Fibroblast of lung (primary cell): Measurements from ENCODE around the gene CBR3. TPM values are rescaled to one million over a fixed set of nuclear protein-coding genes. Genes with fewer than 3 reads are reported as not detected.

Source experiments
- DNase-seq, 2 donors: peaks; one replicate each; pipeline versions ENCODE4 v3.0.0 to v3.0.0-alpha.2; 2010; ENCODE audit warnings: low read depth in 2 of 2
- H2AFZ ChIP-seq: 2 replicates; pipeline ENCODE4 v1.5.1; 2012; ENCODE audit warnings: low read length, control low read depth, inconsistent platforms
- H3K27ac ChIP-seq: 2 replicates; pipeline ENCODE4 v1.5.1; 2011; ENCODE audit warnings: low read length, control low read depth; ENCODE audit not compliant: insufficient read depth
- H3K27me3 ChIP-seq: 2 replicates; pipeline ENCODE4 v1.5.1; 2011; ENCODE audit warnings: mild to moderate bottlenecking, low read length; ENCODE audit not compliant: control insufficient read depth, insufficient read depth
- H3K36me3 ChIP-seq: 2 replicates; pipeline ENCODE4 v1.5.1; 2011; ENCODE audit warnings: low read length; ENCODE audit not compliant: control insufficient read depth, insufficient read depth
- H3K4me1 ChIP-seq: 2 replicates; pipeline ENCODE4 v1.5.1; 2011; ENCODE audit warnings: low read length; ENCODE audit not compliant: control insufficient read depth, insufficient read depth; ENCODE audit errors: extremely low read depth
- H3K4me2 ChIP-seq: 2 replicates; pipeline ENCODE4 v1.5.1; 2011; ENCODE audit warnings: low read length, control low read depth; ENCODE audit not compliant: insufficient read depth; ENCODE audit errors: extremely low read depth
- H3K4me3 ChIP-seq, 4 experiments: fragments of 200-600 bp in 1 of 4; sonication (generic) in 1 of 4; replicated peaks in 1 of 4; 2 replicates each; pipeline ENCODE4 v1.5.1; 2011 to 2016; ENCODE audit warnings: low read length in 4 of 4, low read depth in 3 of 4, mild to moderate bottlenecking in 3 of 4, control low read depth in 2 of 4, inconsistent platforms in 1 of 4, mixed read lengths in 1 of 4; ENCODE audit not compliant: insufficient read depth in 1 of 4; ENCODE audit errors: control extremely low read depth in 1 of 4
- H3K79me2 ChIP-seq: 2 replicates; pipeline ENCODE4 v1.5.1; 2012; ENCODE audit warnings: mild to moderate bottlenecking, low read length, inconsistent platforms; ENCODE audit not compliant: control insufficient read depth, insufficient read depth
- H3K9ac ChIP-seq: 2 replicates; pipeline ENCODE4 v1.5.1; 2011; ENCODE audit warnings: mild to moderate bottlenecking, low read length, control low read depth; ENCODE audit not compliant: insufficient read depth
- H3K9me3 ChIP-seq: 2 replicates; pipeline ENCODE4 v1.5.1; 2012; ENCODE audit warnings: low read depth, low read length; ENCODE audit not compliant: control insufficient read depth, insufficient read depth
- H4K20me1 ChIP-seq: 2 replicates; pipeline ENCODE4 v1.5.1; 2011; ENCODE audit warnings: low read length; ENCODE audit not compliant: control insufficient read depth, insufficient read depth; ENCODE audit errors: extremely low read depth
- CTCF ChIP-seq, 2 donors: IDR thresholded peaks in 1 of 2; conservative IDR thresholded peaks in 1 of 2; 1 replicate in 1 of 2; 2 replicates in 1 of 2; pipeline ENCODE4 v1.5.1; 2011 to 2012; ENCODE audit warnings: low read length in 2 of 2, control low read depth in 1 of 2, inconsistent platforms in 1 of 2, low read depth in 1 of 2, mild to moderate bottlenecking in 1 of 2
- EZH2 ChIP-seq: IDR thresholded peaks from 2 replicates; pipeline ENCODE4 v1.5.1; 2012; ENCODE audit warnings: low read length, control low read depth, mild to moderate bottlenecking; ENCODE audit errors: missing control alignments
- polyA plus RNA-seq, 2 donors: library from polyadenylated mRNA; depleted of rRNA in 1 of 2; stranded (reverse) in 1 of 2; unstranded in 1 of 2; fragments of >200 nt; gene quantifications; 2 replicates each; pipeline ENCODE4 v1.2.1, GENCODE V29; 2011 to 2012; ENCODE audit warnings: missing spikeins in 1 of 2
- total RNA-seq: library from RNA; depleted of rRNA; stranded (reverse); fragments of >200 nt; gene quantifications from 2 replicates; pipeline ENCODE4 v1.2.1, GENCODE V29; 2014

CBR3 gene
- total and polyA plus RNA-seq, 2 donors (not counting 1 experiment from before 2014, with no cell fraction given): 13.2 to 21.1 TPM

GRCh38 chr21:36183144-36183795 lies 48.4 kb downstream of the CBR3 start:
- H3K27me3 ChIP-seq: no peaks in the 10 kb centered on the region

GRCh38 chr21:36184545-36184944 lies 49.7 kb downstream of the CBR3 start:
- Histone ChIP-seq H3K4me2 (no peak overlapping the region), H3K9ac (no peak overlapping the region), H3K4me1 (no peaks in the 10 kb centered on the region), H3K27ac (no peak overlapping the region), H3K79me2 (no peaks in the 10 kb centered on the region), H3K27me3 (no peaks in the 10 kb centered on the region), H2AFZ (no peak overlapping the region), H3K4me3 (no peak overlapping the region), H4K20me1 (no peaks in the 10 kb centered on the region), H3K36me3 (no peaks in the 10 kb centered on the region), H3K9me3 (no peaks in the 10 kb centered on the region)
- no peak for DNase-seq
- TF ChIP-seq CTCF (conservative IDR thresholded peaks at IDR 0.05 in 1 of 2, IDR thresholded peaks at IDR 0.05 in 1 of 2; ENCODE audit: low read depth in 1 of 2, low read length in 2 of 2) (no peak), EZH2 (no peak)

More at GRCh38 chr21:36183144-36183795, 48.4 kb downstream of the CBR3 start:
- Histone ChIP-seq H3K9me3 (no peaks in the 10 kb centered on the region), H3K4me2 (no peak overlapping the region), H4K20me1 (no peaks in the 10 kb centered on the region), H3K4me1 (no peaks in the 10 kb centered on the region), H3K27ac (no peak overlapping the region), H3K4me3 (no peak overlapping the region), H2AFZ (no peak overlapping the region), H3K36me3 (no peaks in the 10 kb centered on the region), H3K79me2 (no peaks in the 10 kb centered on the region), H3K9ac (no peak overlapping the region)
- DNase-seq: no peak
- TF ChIP-seq CTCF (conservative IDR thresholded peaks at IDR 0.05 in 1 of 2, IDR thresholded peaks at IDR 0.05 in 1 of 2; ENCODE audit: low read depth in 1 of 2, low read length in 2 of 2) (no peak), EZH2 (no peak)

GRCh38 chr21:36185523-36185922 lies 50.6 kb downstream of the CBR3 start:
- H3K4me2 ChIP-seq: no peak overlapping the region
- no peak overlapping the region for H3K27ac ChIP-seq
- H3K27me3 ChIP-seq: no peaks in the 10 kb centered on the region
- H3K4me3 ChIP-seq: no peak overlapping the region
- DNase-seq: no peak
- no peaks in the 10 kb centered on the region for H3K4me1 ChIP-seq
- no peaks in the 10 kb centered on the region for H4K20me1 ChIP-seq
- H3K79me2 ChIP-seq: no peaks in the 10 kb centered on the region
- H3K9ac ChIP-seq: no peak overlapping the region
- no peaks in the 10 kb centered on the region for H3K36me3 ChIP-seq
- TF ChIP-seq EZH2 (no peak), CTCF (conservative IDR thresholded peaks at IDR 0.05 in 1 of 2, IDR thresholded peaks at IDR 0.05 in 1 of 2; ENCODE audit: low read depth in 1 of 2, low read length in 2 of 2) (no peak)
- H3K9me3 ChIP-seq: no peaks in the 10 kb centered on the region
- H2AFZ ChIP-seq: no peak overlapping the region
